Measurements from ENCODE around the gene CLCA1. TPM values are rescaled to one million over a fixed set of nuclear protein-coding genes. Genes with fewer than 3 reads are reported as not detected.

Gene CLCA1
- total RNA-seq, 1 donor from 2014 or later, result not detected

DNA sequence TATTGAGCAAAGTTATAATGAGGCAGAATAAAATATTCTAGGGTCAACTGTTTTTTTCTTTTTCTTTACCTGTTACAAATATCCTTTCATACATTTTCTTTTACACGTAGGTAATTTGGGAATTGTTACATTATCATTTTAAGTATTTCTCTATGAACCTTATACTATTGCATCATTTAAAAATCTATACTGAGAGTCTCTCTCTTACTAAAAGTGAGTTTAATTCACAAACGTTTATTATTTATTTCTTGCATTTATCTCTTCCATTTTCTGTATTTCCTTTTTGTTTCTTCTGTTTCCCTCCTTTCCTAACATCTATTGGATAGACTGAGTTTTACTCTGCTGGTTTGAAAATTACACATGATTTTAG lies 52.8 kb downstream of the CLCA1 start:
- DNase-seq (ENCODE audit: low spot score), result no peak
- no peaks in the 10 kb centered on the region for H4K20me1 ChIP-seq (ENCODE audit: low read depth)
- Mint-ChIP-seq H3K27ac (no peak overlapping the region), H3K9me3 (peaks cover 7% of the 10 kb centered on the region), H3K36me3 (no peaks in the 10 kb centered on the region), H3K27me3 (ENCODE audit: insufficient read depth, low read depth) (no peaks in the 10 kb centered on the region), H3K4me3 (no peak overlapping the region), H3K4me1 (no peaks in the 10 kb centered on the region)
- H3K27ac ChIP-seq, result no peak overlapping the region
- H3K4me3 ChIP-seq, result no peak overlapping the region
- H3K9ac ChIP-seq, result no peak overlapping the region
- TF ChIP-seq, protein P1, sequence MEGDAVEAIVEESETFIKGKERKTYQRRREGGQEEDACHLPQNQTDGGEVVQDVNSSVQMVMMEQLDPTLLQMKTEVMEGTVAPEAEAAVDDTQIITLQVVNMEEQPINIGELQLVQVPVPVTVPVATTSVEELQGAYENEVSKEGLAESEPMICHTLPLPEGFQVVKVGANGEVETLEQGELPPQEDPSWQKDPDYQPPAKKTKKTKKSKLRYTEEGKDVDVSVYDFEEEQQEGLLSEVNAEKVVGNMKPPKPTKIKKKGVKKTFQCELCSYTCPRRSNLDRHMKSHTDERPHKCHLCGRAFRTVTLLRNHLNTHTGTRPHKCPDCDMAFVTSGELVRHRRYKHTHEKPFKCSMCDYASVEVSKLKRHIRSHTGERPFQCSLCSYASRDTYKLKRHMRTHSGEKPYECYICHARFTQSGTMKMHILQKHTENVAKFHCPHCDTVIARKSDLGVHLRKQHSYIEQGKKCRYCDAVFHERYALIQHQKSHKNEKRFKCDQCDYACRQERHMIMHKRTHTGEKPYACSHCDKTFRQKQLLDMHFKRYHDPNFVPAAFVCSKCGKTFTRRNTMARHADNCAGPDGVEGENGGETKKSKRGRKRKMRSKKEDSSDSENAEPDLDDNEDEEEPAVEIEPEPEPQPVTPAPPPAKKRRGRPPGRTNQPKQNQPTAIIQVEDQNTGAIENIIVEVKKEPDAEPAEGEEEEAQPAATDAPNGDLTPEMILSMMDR (IDR thresholded peaks at IDR 0.05), result no peak
- no peak for TF ChIP-seq EZH2 (IDR thresholded peaks at IDR 0.05)
- no peak for TF ChIP-seq EZH2phosphoT487 (IDR thresholded peaks at IDR 0.05)
- no peaks in the 10 kb centered on the region for H3K79me2 ChIP-seq (ENCODE audit: low read depth)
- H3K4me2 ChIP-seq, result no peak overlapping the region
- no peaks in the 10 kb centered on the region for H3K27me3 ChIP-seq
- H3K9me3 ChIP-seq (ENCODE audit: low read depth), result no peaks in the 10 kb centered on the region
- no peaks in the 10 kb centered on the region for H3K36me3 ChIP-seq
- H2AFZ ChIP-seq (replicated peaks), result no peak overlapping the region
- no peaks in the 10 kb centered on the region for H3F3A ChIP-seq (ENCODE audit: low read depth)
- no peaks in the 10 kb centered on the region for H3K4me1 ChIP-seq

DNA sequence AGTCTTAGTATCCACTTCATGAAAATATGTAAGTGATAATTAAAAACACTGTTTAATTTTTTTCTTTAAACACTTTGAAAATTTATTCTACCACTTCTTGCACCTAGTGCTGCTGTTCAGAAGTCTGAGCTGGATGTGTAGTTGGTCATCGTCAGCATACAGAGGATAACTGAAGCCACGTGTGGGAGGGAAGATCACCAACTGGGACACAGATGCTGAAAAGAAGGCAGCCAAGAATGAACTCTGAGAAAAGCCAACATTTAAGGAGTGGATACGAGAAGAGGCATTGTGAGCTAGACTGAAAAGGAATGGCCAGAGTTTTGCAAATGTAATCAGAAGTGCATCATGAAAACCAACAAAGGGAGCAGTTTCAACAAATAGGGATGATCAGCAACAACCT lies 53.5 kb downstream of the CLCA1 start:
- Histone ChIP-seq H3K4me1 (no peaks in the 10 kb centered on the region), H3F3A (ENCODE audit: low read depth) (no peaks in the 10 kb centered on the region), H3K27me3 (no peaks in the 10 kb centered on the region), H2AFZ (replicated peaks) (no peak overlapping the region), H3K4me3 (no peak overlapping the region), H3K79me2 (ENCODE audit: low read depth) (no peaks in the 10 kb centered on the region), H4K20me1 (ENCODE audit: low read depth) (no peaks in the 10 kb centered on the region), H3K9me3 (ENCODE audit: low read depth) (no peaks in the 10 kb centered on the region), H3K27ac (no peak overlapping the region), H3K36me3 (no peaks in the 10 kb centered on the region), H3K4me2 (no peak overlapping the region), H3K9ac (no peak overlapping the region)
- Mint-ChIP-seq H3K36me3 (no peaks in the 10 kb centered on the region), H3K4me1 (no peaks in the 10 kb centered on the region), H3K4me3 (no peak overlapping the region), H3K27ac (no peak overlapping the region), H3K27me3 (ENCODE audit: insufficient read depth, low read depth) (no peaks in the 10 kb centered on the region), H3K9me3 (peaks cover 7% of the 10 kb centered on the region)
- TF ChIP-seq EZH2phosphoT487 (IDR thresholded peaks at IDR 0.05) (no peak), EZH2 (IDR thresholded peaks at IDR 0.05) (no peak)
- TF ChIP-seq, protein P1 (IDR thresholded peaks at IDR 0.05), result no peak
- DNase-seq (ENCODE audit: low spot score), result no peak

DNA sequence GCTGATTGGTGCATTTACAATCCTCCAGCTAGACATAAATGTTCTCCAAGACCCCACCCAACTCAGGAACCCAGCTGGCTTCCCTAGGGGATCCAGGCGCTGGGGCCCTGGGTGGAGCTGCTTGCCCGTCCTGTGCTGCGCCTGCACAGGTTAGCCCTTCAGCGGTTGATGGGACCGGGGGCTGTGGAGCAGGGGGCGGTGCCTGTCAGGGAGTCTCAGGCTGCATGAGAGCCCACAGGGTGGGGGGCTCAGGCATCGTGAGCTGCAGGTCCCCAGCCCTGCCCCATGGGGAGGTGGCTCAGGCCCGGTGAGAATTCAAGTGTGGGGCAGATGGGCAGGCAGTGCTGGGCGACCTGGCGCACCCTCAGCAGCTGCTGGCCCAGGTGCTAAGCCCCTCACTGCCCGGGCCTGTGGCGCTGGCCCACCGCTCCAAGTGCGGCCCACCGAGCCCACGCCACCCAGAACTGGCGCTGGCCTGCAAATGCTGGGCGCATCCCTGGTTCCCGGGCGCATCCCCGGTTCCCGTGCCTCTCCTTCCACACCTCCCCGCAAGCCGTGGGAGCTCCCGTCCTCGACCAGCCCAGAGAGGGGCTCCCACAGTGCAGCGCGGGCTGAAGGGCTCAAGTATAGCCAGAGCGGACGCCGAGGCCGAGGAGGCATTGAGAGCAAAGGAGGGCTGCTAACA lies 55.1 kb downstream of the CLCA1 start:
- Mint-ChIP-seq H3K27ac (no peak overlapping the region), H3K9me3 (peaks cover 7% of the 10 kb centered on the region), H3K36me3 (no peaks in the 10 kb centered on the region), H3K4me1 (no peaks in the 10 kb centered on the region), H3K4me3 (no peak overlapping the region), H3K27me3 (ENCODE audit: insufficient read depth, low read depth) (no peaks in the 10 kb centered on the region)
- no peaks in the 10 kb centered on the region for H3K4me1 ChIP-seq
- TF ChIP-seq, protein P1 (IDR thresholded peaks at IDR 0.05), result no peak
- TF ChIP-seq EZH2 (IDR thresholded peaks at IDR 0.05), result no peak
- no peak for TF ChIP-seq EZH2phosphoT487 (IDR thresholded peaks at IDR 0.05)
- no peak overlapping the region for H3K4me2 ChIP-seq
- H3K27ac ChIP-seq, result no peak overlapping the region
- H3K36me3 ChIP-seq, result no peaks in the 10 kb centered on the region
- H3F3A ChIP-seq (ENCODE audit: low read depth), result no peaks in the 10 kb centered on the region
- no peaks in the 10 kb centered on the region for H3K9me3 ChIP-seq (ENCODE audit: low read depth)
- no peak overlapping the region for H2AFZ ChIP-seq (replicated peaks)
- no peaks in the 10 kb centered on the region for H3K27me3 ChIP-seq
- no peaks in the 10 kb centered on the region for H4K20me1 ChIP-seq (ENCODE audit: low read depth)
- DNase-seq (ENCODE audit: low spot score), result no peak
- H3K79me2 ChIP-seq (ENCODE audit: low read depth), result no peaks in the 10 kb centered on the region
- no peak overlapping the region for H3K9ac ChIP-seq
- H3K4me3 ChIP-seq, result no peak overlapping the region
